HG02884 (cell line): ENCODE measurements around the gene PLEKHH2.
"Not testable (repeated sequence)": the region's sequence is repeated elsewhere in the genome, so short reads cannot be mapped to it uniquely, and the experiment has no call there.

Experiments used
- ATAC-seq: cut with Tn5 transposase; IDR thresholded peaks from one replicate; pipeline ENCODE4 v1.9.1; 2021; ENCODE audit warnings: mild to moderate bottlenecking, moderate library complexity; ENCODE audit not compliant: unreplicated experiment

PLEKHH2 gene

GRCh38 chr2:43637030-43637803, at the start of gene PLEKHH2:
Gene PLEKHH2 (plus strand): TSS chr2:43637260. CDS start chr2:43644674, 7,414 bp downstream.
- ATAC-seq = peak; percentile 100

- ATAC-seq = no peak
Observed at GRCh38 chr2:43592443-43592842, 44.6 kb upstream of the PLEKHH2 start.

GRCh38 chr2:43593254-43593653, 43.8 kb upstream of the PLEKHH2 start:
- ATAC-seq = no peak

- no peak for ATAC-seq
Observed at GRCh38 chr2:43594875-43595274, 42.2 kb upstream of the PLEKHH2 start.

GRCh38 chr2:43595603-43596412, 41.3 kb upstream of the PLEKHH2 start, which contains the start of gene THADA:
Gene THADA (minus strand): TSS chr2:43596038. CDS start chr2:43592392, 3,646 bp downstream.
- ATAC-seq = peak; percentile 98

- ATAC-seq = not testable (repeated sequence)
Observed at GRCh38 chr2:43600596-43600995, 36.5 kb upstream of the PLEKHH2 start.

GRCh38 chr2:43604674-43605073, 32.4 kb upstream of the PLEKHH2 start:
- no peak for ATAC-seq

GRCh38 chr2:43605079-43605655, 31.9 kb upstream of the PLEKHH2 start:
- no peak for ATAC-seq

GRCh38 chr2:43605851-43606250, 31.2 kb upstream of the PLEKHH2 start:
- ATAC-seq = no peak

GRCh38 chr2:43609290-43609918, 27.7 kb upstream of the PLEKHH2 start:
- ATAC-seq = no peak

GRCh38 chr2:43610361-43610760, 26.7 kb upstream of the PLEKHH2 start:
- ATAC-seq = no peak

GRCh38 chr2:43611987-43612894, 24.8 kb upstream of the PLEKHH2 start:
- peak; percentile 69 for ATAC-seq

- ATAC-seq = no peak
Observed at GRCh38 chr2:43612944-43613343, 24.1 kb upstream of the PLEKHH2 start.

- no peak for ATAC-seq
Observed at GRCh38 chr2:43616967-43617680, 19.9 kb upstream of the PLEKHH2 start.

- no peak for ATAC-seq
Observed at GRCh38 chr2:43619511-43619910, 17.5 kb upstream of the PLEKHH2 start.

- ATAC-seq = no peak
Observed at GRCh38 chr2:43622931-43623451, 14.1 kb upstream of the PLEKHH2 start.

GRCh38 chr2:43631618-43632317, 5.3 kb upstream of the PLEKHH2 start:
- no peak for ATAC-seq

GRCh38 chr2:43634604-43635306, 2.3 kb upstream of the PLEKHH2 start:
- ATAC-seq = no peak
